ENCODE data around the gene DCLK2. TPM values are rescaled to one million over a fixed set of nuclear protein-coding genes. Genes with fewer than 3 reads are reported as not detected.
"Not testable (repeated sequence)": the region's sequence is repeated elsewhere in the genome, so short reads cannot be mapped to it uniquely, and the experiment has no call there.

Gene DCLK2
- total RNA-seq, 1 donor = 13.0 TPM

- no peak overlapping the region for H3K4me3 ChIP-seq (ENCODE audit: low read depth, low read length)
- no peak for DNase-seq (ENCODE audit: low read depth)
- TF ChIP-seq, protein P1, sequence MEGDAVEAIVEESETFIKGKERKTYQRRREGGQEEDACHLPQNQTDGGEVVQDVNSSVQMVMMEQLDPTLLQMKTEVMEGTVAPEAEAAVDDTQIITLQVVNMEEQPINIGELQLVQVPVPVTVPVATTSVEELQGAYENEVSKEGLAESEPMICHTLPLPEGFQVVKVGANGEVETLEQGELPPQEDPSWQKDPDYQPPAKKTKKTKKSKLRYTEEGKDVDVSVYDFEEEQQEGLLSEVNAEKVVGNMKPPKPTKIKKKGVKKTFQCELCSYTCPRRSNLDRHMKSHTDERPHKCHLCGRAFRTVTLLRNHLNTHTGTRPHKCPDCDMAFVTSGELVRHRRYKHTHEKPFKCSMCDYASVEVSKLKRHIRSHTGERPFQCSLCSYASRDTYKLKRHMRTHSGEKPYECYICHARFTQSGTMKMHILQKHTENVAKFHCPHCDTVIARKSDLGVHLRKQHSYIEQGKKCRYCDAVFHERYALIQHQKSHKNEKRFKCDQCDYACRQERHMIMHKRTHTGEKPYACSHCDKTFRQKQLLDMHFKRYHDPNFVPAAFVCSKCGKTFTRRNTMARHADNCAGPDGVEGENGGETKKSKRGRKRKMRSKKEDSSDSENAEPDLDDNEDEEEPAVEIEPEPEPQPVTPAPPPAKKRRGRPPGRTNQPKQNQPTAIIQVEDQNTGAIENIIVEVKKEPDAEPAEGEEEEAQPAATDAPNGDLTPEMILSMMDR (IDR thresholded peaks at IDR 0.05; ENCODE audit: insufficient read depth, low read depth, low read length) = no peak
Observed at GRCh38 chr4:150161109-150161508, 82.9 kb downstream of the DCLK2 start.

- H3K4me3 ChIP-seq (ENCODE audit: low read depth, low read length); DNase-seq (ENCODE audit: low read depth): not testable (repeated sequence)
Observed at GRCh38 chr4:150162020-150162419, 83.8 kb downstream of the DCLK2 start.

DNA sequence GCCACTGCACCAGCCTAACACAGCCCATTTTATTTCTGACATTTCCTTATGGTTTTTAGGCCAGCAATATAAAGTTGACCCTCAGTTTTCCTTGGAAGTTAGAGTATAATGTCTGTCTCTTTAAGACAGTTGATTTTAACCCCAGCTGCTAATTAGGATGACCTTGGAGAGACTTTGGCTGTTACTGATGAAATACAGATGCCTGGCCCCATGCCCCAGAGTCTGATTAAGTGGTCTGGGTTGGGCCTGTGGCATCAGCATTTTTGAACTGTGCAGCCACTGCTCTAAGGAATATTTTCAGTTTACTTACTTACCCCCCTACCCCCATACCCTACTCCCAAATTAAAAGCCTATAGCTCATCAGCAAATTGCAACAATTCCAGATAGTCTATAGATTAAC lies 85.8 kb downstream of the DCLK2 start:
- TF ChIP-seq, protein P1 (IDR thresholded peaks at IDR 0.05; ENCODE audit: insufficient read depth, low read depth, low read length) = no peak
- no peak overlapping the region for H3K4me3 ChIP-seq (ENCODE audit: low read depth, low read length)
- DNase-seq (ENCODE audit: low read depth) = no peak

- DNase-seq (ENCODE audit: low read depth) = no peak
Observed at GRCh38 chr4:150164956-150165629, 86.8 kb downstream of the DCLK2 start.

GRCh38 chr4:150167054-150167453 lies 88.8 kb downstream of the DCLK2 start:
- TF ChIP-seq, protein P1 (IDR thresholded peaks at IDR 0.05; ENCODE audit: insufficient read depth, low read depth, low read length) = no peak
- H3K4me3 ChIP-seq (ENCODE audit: low read depth, low read length) = no peak overlapping the region
- no peak for DNase-seq (ENCODE audit: low read depth)

More at GRCh38 chr4:150164956-150165629, 86.8 kb downstream of the DCLK2 start:
- H3K4me3 ChIP-seq (ENCODE audit: low read depth, low read length) = no peak overlapping the region
- TF ChIP-seq, protein P1 (IDR thresholded peaks at IDR 0.05; ENCODE audit: insufficient read depth, low read depth, low read length) = no peak

DNA sequence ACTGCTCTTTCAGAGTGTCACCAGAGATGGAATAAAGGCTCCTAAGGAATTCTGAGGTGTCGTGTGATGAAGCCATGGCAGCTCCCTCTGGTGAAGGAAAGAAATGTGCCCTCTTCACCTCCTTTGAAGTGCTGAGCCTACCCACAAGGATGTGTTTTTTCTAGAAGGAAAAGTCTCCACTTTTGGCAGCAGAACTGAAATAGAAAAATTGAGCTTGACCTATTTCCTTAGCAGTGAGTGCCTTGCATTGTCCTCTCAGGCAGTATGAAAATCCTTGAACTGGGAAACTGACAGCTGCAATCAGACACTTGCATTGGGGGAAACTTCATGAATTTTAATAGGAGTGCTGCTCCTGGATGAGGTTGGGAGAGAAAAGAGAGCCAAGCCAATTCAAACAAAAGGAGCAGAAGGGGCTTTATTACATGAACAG lies 95.2 kb downstream of the DCLK2 start:
- TF ChIP-seq, protein P1 (IDR thresholded peaks at IDR 0.05; ENCODE audit: insufficient read depth, low read depth, low read length) = no peak
- H3K4me3 ChIP-seq (ENCODE audit: low read depth, low read length) = no peak overlapping the region
- peak; percentile 5 for DNase-seq (ENCODE audit: low read depth)

- TF ChIP-seq, protein P1 (IDR thresholded peaks at IDR 0.05; ENCODE audit: insufficient read depth, low read depth, low read length) = no peak
- no peak overlapping the region for H3K4me3 ChIP-seq (ENCODE audit: low read depth, low read length)
- DNase-seq (ENCODE audit: low read depth) = no peak
Observed at GRCh38 chr4:150173982-150174398, 95.7 kb downstream of the DCLK2 start.

Measured in fibroblast of villous mesenchyme (primary cell).